ENCODE measurements around the gene LIX1L. TPM values are rescaled to one million over a fixed set of nuclear protein-coding genes. Genes with fewer than 3 reads are reported as not detected.

LIX1L gene
- total RNA-seq, 1 donor from 2014 or later = 32.8 TPM

GRCh38 chr1:145963265-145964019 lies 5.6 kb upstream of the LIX1L start:
- Histone ChIP-seq H3K9me3 (no peaks in the 10 kb centered on the region), H3K27me3 (no peaks in the 10 kb centered on the region), H3K4me1 (peaks cover 48% of the 10 kb centered on the region), H3K4me3 (peak overlapping the region; percentile 65), H3K27ac (peak overlapping the region; percentile 82), H3K36me3 (no peaks in the 10 kb centered on the region)
- TF ChIP-seq CTCF (IDR thresholded peaks at IDR 0.05) = no peak
- no peak for ATAC-seq
- DNase-seq = no peak
- intact Hi-C loops (cut with DNase I) = no loop called here

GRCh38 chr1:145962157-145963102 lies 4.6 kb upstream of the LIX1L start:
- TF ChIP-seq CTCF (IDR thresholded peaks at IDR 0.05) = no peak
- DNase-seq (peak; percentile 77), ATAC-seq (no peak)
- intact Hi-C loops (cut with DNase I) = no loop called here
- Histone ChIP-seq H3K9me3 (no peaks in the 10 kb centered on the region), H3K36me3 (no peaks in the 10 kb centered on the region), H3K4me3 (peak overlapping the region; percentile 73), H3K27me3 (no peaks in the 10 kb centered on the region), H3K4me1 (peaks cover 52% of the 10 kb centered on the region), H3K27ac (no peak overlapping the region)

- Histone ChIP-seq H3K4me3 (peak overlapping the region; percentile 73), H3K4me1 (peaks cover 54% of the 10 kb centered on the region), H3K9me3 (no peaks in the 10 kb centered on the region), H3K27me3 (no peaks in the 10 kb centered on the region), H3K36me3 (no peaks in the 10 kb centered on the region), H3K27ac (peak overlapping the region; percentile 82)
- ATAC-seq (no peak), DNase-seq (peak; percentile 75)
- TF ChIP-seq CTCF (IDR thresholded peaks at IDR 0.05) = no peak
- intact Hi-C loops (cut with DNase I) = no loop called here
These were observed 3.8 kb upstream of the LIX1L start for GRCh38 chr1:145961425-145962156.

- peak; percentile 65 for DNase-seq
- no peaks in the 10 kb centered on the region for H3K9me3 ChIP-seq
- H3K4me1 ChIP-seq = peaks cover 59% of the 10 kb centered on the region
- no peaks in the 10 kb centered on the region for H3K36me3 ChIP-seq
- peak overlapping the region; percentile 73 for H3K4me3 ChIP-seq
- ATAC-seq = no peak
- TF ChIP-seq CTCF (IDR thresholded peaks at IDR 0.05) = no peak
- H3K27me3 ChIP-seq = no peaks in the 10 kb centered on the region
- peak overlapping the region; percentile 82 for H3K27ac ChIP-seq
- intact Hi-C loops (cut with DNase I) = no loop called here
These were observed 3.2 kb upstream of the LIX1L start for GRCh38 chr1:145961109-145961424.

- intact Hi-C loops (cut with DNase I) = no loop called here
- no peaks in the 10 kb centered on the region for H3K36me3 ChIP-seq
- peak overlapping the region; percentile 73 for H3K4me3 ChIP-seq
- H3K27me3 ChIP-seq = no peaks in the 10 kb centered on the region
- H3K4me1 ChIP-seq = peaks cover 59% of the 10 kb centered on the region
- peak; percentile 31 for TF ChIP-seq CTCF (IDR thresholded peaks at IDR 0.05)
- ATAC-seq (peak; percentile 42), DNase-seq (peak; percentile 88)
- peak overlapping the region; percentile 82 for H3K27ac ChIP-seq
- no peaks in the 10 kb centered on the region for H3K9me3 ChIP-seq
These were observed 2.8 kb upstream of the LIX1L start for GRCh38 chr1:145960468-145961108.
